MM.1S (cell line): Measurements from ENCODE around the gene ZNF708.
A peak's percentile ranks its signal among the peaks of the same experiment; 100 is the strongest.
"Not testable (repeated sequence)": the region's sequence is repeated elsewhere in the genome, so short reads cannot be mapped to it uniquely, and the experiment has no call there.

ENCODE experiments used
- DNase-seq: peaks from one replicate; pipeline ENCODE4 v3.0.0-alpha.2; 2015
- H2AFZ ChIP-seq: fragments of 300-600 bp; sonication (generic); 2 replicates; pipeline ENCODE4 v1.6.0; 2016; ENCODE audit warnings: antibody characterized with exemption, low read length
- H3F3A ChIP-seq: fragments of 300-600 bp; sonication (generic); 2 replicates; pipeline ENCODE4 v1.6.1; 2016; ENCODE audit warnings: mild to moderate bottlenecking, antibody characterized with exemption, low read length, moderate library complexity, mixed read lengths; ENCODE audit not compliant: insufficient read depth
- H3K27ac ChIP-seq: fragments of 300-600 bp; sonication (generic); 2 replicates; pipeline ENCODE4 v1.5.1; 2016; ENCODE audit warnings: mild to moderate bottlenecking, low read length
- H3K27me3 ChIP-seq: fragments of 300-600 bp; sonication (generic); replicated peaks from 2 replicates; pipeline ENCODE4 v1.6.0; 2016; ENCODE audit warnings: low read length; ENCODE audit not compliant: insufficient read depth
- H3K36me3 ChIP-seq: fragments of 300-600 bp; sonication (generic); replicated peaks from 2 replicates; pipeline ENCODE4 v1.6.1; 2016; ENCODE audit warnings: mild to moderate bottlenecking, low read length, mixed read lengths; ENCODE audit not compliant: insufficient read depth
- H3K4me1 ChIP-seq: fragments of 300-600 bp; sonication (generic); 2 replicates; pipeline ENCODE4 v1.6.1; 2016; ENCODE audit warnings: low read length, mixed read lengths
- H3K4me2 ChIP-seq: fragments of 300-600 bp; sonication (generic); 2 replicates; pipeline ENCODE4 v1.6.0; 2016; ENCODE audit warnings: low read depth, low read length
- H3K4me3 ChIP-seq: fragments of 300-600 bp; sonication (generic); 2 replicates; pipeline ENCODE4 v1.5.1; 2016; ENCODE audit warnings: low read length, mixed read lengths
- H3K79me2 ChIP-seq: fragments of 300-600 bp; sonication (generic); 2 replicates; pipeline ENCODE4 v1.6.1; 2016; ENCODE audit warnings: mixed run types, low read length, mixed read lengths
- H3K9ac ChIP-seq: fragments of 300-600 bp; sonication (generic); 2 replicates; pipeline ENCODE4 v1.6.1; 2016; ENCODE audit warnings: low read length, mixed read lengths
- H3K9me2 ChIP-seq: fragments of 300-600 bp; sonication (generic); replicated peaks from 2 replicates; pipeline ENCODE4 v1.6.1; 2016; ENCODE audit warnings: mild to moderate bottlenecking, low read length, mixed read lengths; ENCODE audit not compliant: insufficient read depth
- H3K9me3 ChIP-seq: fragments of 300-600 bp; sonication (generic); replicated peaks from 2 replicates; pipeline ENCODE4 v1.6.1; 2016; ENCODE audit warnings: mild to moderate bottlenecking, low read length, mixed read lengths; ENCODE audit not compliant: insufficient read depth
- H4K20me1 ChIP-seq: fragments of 300-600 bp; sonication (generic); 2 replicates; pipeline ENCODE4 v1.6.1; 2016; ENCODE audit warnings: mild to moderate bottlenecking, low read length, moderate library complexity, mixed read lengths; ENCODE audit not compliant: insufficient read depth
- CTCF ChIP-seq: fragments of 300-600 bp; sonication (generic); IDR thresholded peaks from 2 replicates; pipeline ENCODE4 v1.5.1; 2016; ENCODE audit warnings: antibody characterized with exemption, low read length, mixed read lengths
- EZH2 ChIP-seq: fragments of 300-600 bp; sonication (generic); optimal IDR thresholded peaks from 2 replicates; pipeline ENCODE3; 2017; ENCODE audit warnings: low read depth, mild to moderate bottlenecking, antibody characterized with exemption, low read length, mixed read lengths
- EZH2phosphoT487 ChIP-seq: fragments of 300-600 bp; sonication (generic); IDR thresholded peaks from 2 replicates; pipeline ENCODE4 v1.6.1; 2018; ENCODE audit warnings: antibody characterized with exemption, low read length

Gene ZNF708

DNA sequence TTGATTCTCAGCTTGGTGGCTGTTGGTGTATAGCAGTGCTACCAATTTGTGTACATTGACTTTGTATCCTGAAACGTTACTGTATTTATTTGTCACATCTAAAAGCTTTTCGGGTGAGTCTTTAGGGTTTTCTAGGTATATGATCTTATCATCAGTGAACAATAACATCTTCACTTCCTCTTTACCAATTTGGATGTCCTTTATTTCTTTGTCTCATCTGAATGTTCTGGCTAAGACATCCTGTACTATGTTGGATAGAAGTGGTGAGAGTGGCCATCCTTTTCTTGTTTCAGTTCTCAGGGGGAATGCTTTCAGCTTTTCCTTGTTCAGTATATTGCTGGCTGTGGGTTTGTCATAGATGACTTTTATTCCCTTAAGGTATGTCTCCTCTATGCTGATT lies 23.6 kb upstream of the ZNF708 start:
- Histone ChIP-seq H3K4me1 (no peaks in the 10 kb centered on the region), H3K4me3 (no peak overlapping the region), H3K9me3 (no peaks in the 10 kb centered on the region), H4K20me1 (no peaks in the 10 kb centered on the region), H3K36me3 (no peaks in the 10 kb centered on the region), H3K9ac (no peak overlapping the region), H2AFZ (no peak overlapping the region), H3F3A (no peaks in the 10 kb centered on the region), H3K9me2 (no peaks in the 10 kb centered on the region), H3K27ac (no peak overlapping the region), H3K79me2 (no peaks in the 10 kb centered on the region), H3K4me2 (no peak overlapping the region), H3K27me3 (no peaks in the 10 kb centered on the region)
- TF ChIP-seq EZH2phosphoT487 (no peak), CTCF (no peak), EZH2 (no peak)
- DNase-seq: no peak

DNA sequence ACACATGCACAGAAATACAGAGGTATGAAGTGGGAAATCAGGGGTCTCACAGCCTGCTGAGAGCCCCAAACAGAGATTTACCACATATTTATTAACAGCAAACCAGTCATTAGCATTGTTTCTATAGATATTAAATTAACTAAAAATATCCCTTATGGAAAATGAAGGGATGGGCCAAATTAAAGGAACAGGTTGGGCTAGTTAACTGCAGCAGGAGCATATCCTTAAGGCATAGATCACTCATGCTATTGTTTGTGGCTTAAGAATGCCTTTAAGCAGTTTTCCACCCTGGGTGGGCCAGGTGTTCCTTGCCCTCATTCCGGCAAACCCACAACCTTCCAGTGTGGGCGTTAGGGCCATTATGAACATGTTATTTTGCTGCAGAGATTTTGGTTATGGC lies 15.6 kb upstream of the ZNF708 start:
- not testable (repeated sequence) for H3K79me2 ChIP-seq, H3K9me3 ChIP-seq, H3K4me2 ChIP-seq, H3K4me1 ChIP-seq, H3K9ac ChIP-seq, H3K27me3 ChIP-seq, DNase-seq, H3K36me3 ChIP-seq, H3K27ac ChIP-seq, H2AFZ ChIP-seq, H4K20me1 ChIP-seq, H3F3A ChIP-seq, H3K9me2 ChIP-seq, H3K4me3 ChIP-seq

DNA sequence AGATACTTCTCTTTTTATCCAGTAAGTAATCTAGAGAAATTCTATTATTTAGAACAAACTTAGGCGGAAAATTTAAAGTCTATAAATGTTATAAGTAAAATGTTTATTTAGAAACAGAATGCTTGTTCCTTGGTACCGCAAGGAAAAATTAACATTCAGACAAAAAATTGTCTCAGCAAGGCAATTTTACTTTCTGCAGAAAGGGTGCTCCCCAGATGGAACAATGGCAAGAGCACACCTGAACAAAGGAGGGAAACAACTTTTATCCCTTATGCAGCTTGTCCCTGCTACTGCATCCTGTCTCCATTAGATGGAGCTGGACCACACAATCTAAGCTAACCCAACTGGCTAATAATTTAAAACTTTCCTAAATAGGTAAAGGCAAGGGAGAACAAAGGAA lies 6.5 kb upstream of the ZNF708 start:
- DNase-seq: no peak
- no peaks in the 10 kb centered on the region for H3K4me1 ChIP-seq
- TF ChIP-seq CTCF: no peak
- H3K27ac ChIP-seq: no peak overlapping the region
- no peak overlapping the region for H3K4me3 ChIP-seq
- H3K9me2 ChIP-seq: no peaks in the 10 kb centered on the region
- H2AFZ ChIP-seq: no peak overlapping the region
- no peak overlapping the region for H3K9ac ChIP-seq
- H3K36me3 ChIP-seq: no peaks in the 10 kb centered on the region
- no peak overlapping the region for H3K4me2 ChIP-seq
- no peaks in the 10 kb centered on the region for H3K79me2 ChIP-seq
- H3K9me3 ChIP-seq: no peaks in the 10 kb centered on the region
- no peaks in the 10 kb centered on the region for H4K20me1 ChIP-seq
- H3F3A ChIP-seq: no peaks in the 10 kb centered on the region
- no peaks in the 10 kb centered on the region for H3K27me3 ChIP-seq

DNA sequence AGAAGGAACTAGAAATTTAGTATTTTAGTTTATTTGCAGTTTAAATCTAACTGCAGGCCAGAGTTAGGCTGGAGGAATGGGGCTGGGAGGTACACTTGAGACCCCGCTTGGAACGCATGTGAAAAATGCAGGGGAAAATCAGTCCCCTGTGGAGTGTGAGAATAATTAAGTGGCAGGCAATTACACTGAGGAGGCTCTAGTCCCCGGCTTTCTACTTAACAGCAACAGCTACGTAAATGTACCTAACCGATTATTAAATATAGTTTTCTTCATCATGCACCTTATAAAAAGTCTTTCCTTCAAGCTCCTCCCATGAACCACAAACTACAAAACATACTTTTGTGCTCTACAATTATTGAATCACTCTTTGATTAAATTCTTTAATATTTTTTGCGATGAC lies 804 bp downstream of the ZNF708 start:
- Histone ChIP-seq H2AFZ (peak overlapping the region; percentile 67), H3K4me3 (peak overlapping the region; percentile 59; the same call in 1 of the 2 replicates), H4K20me1 (no peaks in the 10 kb centered on the region), H3K27ac (peak overlapping the region; percentile 53; the same call in 1 of the 2 replicates), H3K4me2 (peak overlapping the region; percentile 33; the same call in 1 of the 2 replicates), H3K36me3 (no peaks in the 10 kb centered on the region), H3K4me1 (no peaks in the 10 kb centered on the region), H3F3A (0 out of 2 replicates have a peak, but pooled peaks cover 3% of the 10 kb centered on the region), H3K9me3 (no peaks in the 10 kb centered on the region), H3K27me3 (no peaks in the 10 kb centered on the region), H3K79me2 (no peaks in the 10 kb centered on the region), H3K9ac (peak overlapping the region; percentile 68; the same call in 1 of the 2 replicates), H3K9me2 (no peaks in the 10 kb centered on the region)
- TF ChIP-seq CTCF (no peak), EZH2 (no peak), EZH2phosphoT487 (no peak)
- no peak for DNase-seq
